Measurements from ENCODE around the gene SYNDIG1. TPM values are rescaled to one million over a fixed set of nuclear protein-coding genes. Genes with fewer than 3 reads are reported as not detected.

Gene SYNDIG1
- total RNA-seq, 1 experiment from 2014 or later = not detected

GRCh38 chr20:24586523-24586840, 117.1 kb downstream of the SYNDIG1 start:
- intact Hi-C loops (cut with micrococcal nuclease; ENCODE audit: unreplicated experiment) = no loop called here
- no peak overlapping the region for H3K4me3 ChIP-seq (ENCODE audit: low read depth in 2 of 2, low read length in 2 of 2)
- no peak for ATAC-seq
- TF ChIP-seq CTCF (IDR thresholded peaks at IDR 0.05) = no peak
- no TSS peak for BruUV-seq (replicated peaks)
- H3K27me3 ChIP-seq (ENCODE audit: control insufficient read depth, insufficient read depth, low read length) = no peaks in the 10 kb centered on the region
- ChIA-PET POLR2A (no interaction called here), CTCF (no interaction called here)
- no peaks in the 10 kb centered on the region for H3K36me3 ChIP-seq (ENCODE audit: control insufficient read depth, insufficient read depth, low read length)
- H3K27ac ChIP-seq (ENCODE audit: low read length) = no peak overlapping the region
- H3K9me3 ChIP-seq (ENCODE audit: control insufficient read depth, insufficient read depth, low read depth, low read length) = no peaks in the 10 kb centered on the region
- in situ Hi-C loops (cut with HindIII; ENCODE audit: low pct_unique_long_range_greater_than_20kb, low sequenced_read_pairs) = no loop called here
- no peak for DNase-seq (ENCODE audit: low read depth, low spot score)
- H3K4me1 ChIP-seq (ENCODE audit: control insufficient read depth, insufficient read depth, low read length) = no peaks in the 10 kb centered on the region

- ChIA-PET POLR2A (no interaction called here), CTCF (no interaction called here)
- TF ChIP-seq REST (IDR thresholded peaks at IDR 0.05; ENCODE audit: insufficient read depth in 1 of 2, low read depth in 2 of 2, low read length in 1 of 2) = no peak
- TF ChIP-seq SIN3A (IDR thresholded peaks at IDR 0.05; ENCODE audit: borderline replicate concordance, insufficient read depth, low read depth, low read length) = no peak
- TF ChIP-seq TCF7L2 (IDR thresholded peaks at IDR 0.05; ENCODE audit: low read depth, low read length) = no peak
- TF ChIP-seq CTCF (IDR thresholded peaks at IDR 0.05) = no peak
- no peak for TF ChIP-seq POLR2AphosphoS5 (IDR thresholded peaks at IDR 0.05; ENCODE audit: low read depth, low read length)
- Histone ChIP-seq H3K27ac (ENCODE audit: low read length) (no peak overlapping the region), H3K9me3 (ENCODE audit: control insufficient read depth, insufficient read depth, low read depth, low read length) (no peaks in the 10 kb centered on the region), H3K27me3 (ENCODE audit: control insufficient read depth, insufficient read depth, low read length) (no peaks in the 10 kb centered on the region), H3K4me3 (ENCODE audit: low read depth in 2 of 2, low read length in 2 of 2) (no peak overlapping the region), H3K4me1 (ENCODE audit: control insufficient read depth, insufficient read depth, low read length) (no peaks in the 10 kb centered on the region), H3K36me3 (ENCODE audit: control insufficient read depth, insufficient read depth, low read length) (no peaks in the 10 kb centered on the region)
- no peak for ATAC-seq
- intact Hi-C loops (cut with micrococcal nuclease; ENCODE audit: unreplicated experiment) = no loop called here
- in situ Hi-C loops (cut with HindIII; ENCODE audit: low pct_unique_long_range_greater_than_20kb, low sequenced_read_pairs) = no loop called here
- BruUV-seq (replicated peaks) = no TSS peak
- DNase-seq (ENCODE audit: low read depth, low spot score) = no peak
Observed at GRCh38 chr20:24587384-24588046, 118.1 kb downstream of the SYNDIG1 start.

All from Panc1 (cell line).